MCF 10A (cell line): ENCODE data around the gene GRIN2C. TPM values are rescaled to one million over a fixed set of nuclear protein-coding genes. Genes with fewer than 3 reads are reported as not detected.

Experiments used
- BruUV-seq: library from RNA; stranded (reverse); fragments of 400-500 nt; replicated peaks from 2 replicates; lab custom pipeline; 2021; lab: Mats Ljungman, UMichigan
- CTCF ChIA-PET: fragments of 300-600 bp; sonication (Branson Sonifier 250); formaldehyde crosslinking; extraction: SDS; loops from one replicate; lab custom pipeline; 2021; ENCODE audit warnings: antibody characterized with exemption, inconsistent platforms; lab: Yijun Ruan, JAX
- POLR2A ChIA-PET: fragments of 300-600, 350-650 bp; sonication (Branson Sonifier 250); formaldehyde crosslinking; extraction: SDS; loops from one replicate; lab custom pipeline; 2020; ENCODE audit warnings: antibody characterized with exemption, inconsistent platforms; lab: Yijun Ruan, JAX
- DNase-seq: peaks from one replicate; pipeline ENCODE4 v3.0.0-alpha.2; 2018; ENCODE audit not compliant: unreplicated experiment
- H3K27ac Mint-ChIP-seq: one replicate; pipeline ENCODE4 v1.8.0; 2022; ENCODE audit warnings: mild to moderate bottlenecking, low read depth, mixed read lengths; ENCODE audit not compliant: unreplicated experiment
- H3K27me3 Mint-ChIP-seq: one replicate; pipeline ENCODE4 v1.8.0; 2022; ENCODE audit warnings: mixed read lengths; ENCODE audit not compliant: insufficient read depth, unreplicated experiment
- H3K36me3 Mint-ChIP-seq: one replicate; pipeline ENCODE4 v1.8.0; 2022; ENCODE audit warnings: mild to moderate bottlenecking, moderate library complexity, mixed read lengths; ENCODE audit not compliant: insufficient read depth, unreplicated experiment
- H3K4me1 Mint-ChIP-seq: one replicate; pipeline ENCODE4 v1.8.0; 2022; ENCODE audit warnings: mixed read lengths; ENCODE audit not compliant: insufficient read depth, unreplicated experiment
- H3K4me3 Mint-ChIP-seq: one replicate; pipeline ENCODE4 v1.8.0; 2022; ENCODE audit warnings: mild to moderate bottlenecking, moderate library complexity, mixed read lengths; ENCODE audit not compliant: unreplicated experiment
- H3K9me3 Mint-ChIP-seq: one replicate; pipeline ENCODE4 v1.8.0; 2022; ENCODE audit warnings: mixed read lengths; ENCODE audit not compliant: unreplicated experiment
- CTCF ChIP-seq: fragments of 200-600 bp; IDR thresholded peaks from one replicate; pipeline ENCODE4 v1.8.0; 2022; ENCODE audit warnings: antibody characterized with exemption, mild to moderate bottlenecking; ENCODE audit not compliant: unreplicated experiment
- intact Hi-C: fragments of 100-400 bp; cut with micrococcal nuclease; formaldehyde crosslinking; loops from 2 replicates; pipeline ENCODE4 v1.14.1; 2022
- total RNA-seq: library from RNA; stranded (reverse); gene quantifications from 2 replicates; pipeline ENCODE4 v1.2.3, GENCODE V29; 2022

GRIN2C gene
- total RNA-seq, 1 experiment from 2014 or later = 0.28 TPM

- H3K27ac Mint-ChIP-seq = no peak overlapping the region
- CTCF ChIA-PET = interaction anchor here (0.5 to 0.6 kb wide), 2 partner anchors 72 to 79 kb away, joined by 3 read pairs; no protein-coding TSS in a partner anchor
- TF ChIP-seq CTCF = no peak
- peaks cover 8% of the 10 kb centered on the region for H3K27me3 Mint-ChIP-seq
- POLR2A ChIA-PET = no interaction called here
- no peaks in the 10 kb centered on the region for H3K36me3 Mint-ChIP-seq
- BruUV-seq = no TSS peak
- no peaks in the 10 kb centered on the region for H3K4me1 Mint-ChIP-seq
- intact Hi-C loops = no loop called here
- no peaks in the 10 kb centered on the region for H3K9me3 Mint-ChIP-seq
- DNase-seq = no peak
- H3K4me3 Mint-ChIP-seq = no peak overlapping the region
These were observed 41.9 kb upstream of the GRIN2C start for GRCh38 chr17:74901353-74902135.

GRCh38 chr17:74900208-74900607, 40.5 kb upstream of the GRIN2C start:
- Mint-ChIP-seq H3K27ac (no peak overlapping the region), H3K9me3 (no peaks in the 10 kb centered on the region), H3K4me1 (no peaks in the 10 kb centered on the region), H3K27me3 (peaks cover 21% of the 10 kb centered on the region), H3K36me3 (no peaks in the 10 kb centered on the region), H3K4me3 (no peak overlapping the region)
- no peak for DNase-seq
- no TSS peak for BruUV-seq
- ChIA-PET CTCF (no interaction called here), POLR2A (no interaction called here)
- intact Hi-C loops = no loop called here
- TF ChIP-seq CTCF = no peak

GRCh38 chr17:74898376-74898946, 38.8 kb upstream of the GRIN2C start:
- no peak overlapping the region for H3K4me3 Mint-ChIP-seq
- no TSS peak for BruUV-seq
- ChIA-PET POLR2A (no interaction called here), CTCF (interaction anchor here (0.8 kb wide), 1 partner anchor 30 kb away, joined by 3 read pairs; no protein-coding TSS in a partner anchor)
- DNase-seq = no peak
- no peak for TF ChIP-seq CTCF
- no peaks in the 10 kb centered on the region for H3K4me1 Mint-ChIP-seq
- intact Hi-C loops = no loop called here
- no peaks in the 10 kb centered on the region for H3K36me3 Mint-ChIP-seq
- H3K27ac Mint-ChIP-seq = no peak overlapping the region
- peaks cover 38% of the 10 kb centered on the region for H3K27me3 Mint-ChIP-seq
- H3K9me3 Mint-ChIP-seq = no peaks in the 10 kb centered on the region

GRCh38 chr17:74893936-74894671, 34.4 kb upstream of the GRIN2C start:
- H3K36me3 Mint-ChIP-seq = no peaks in the 10 kb centered on the region

More at GRCh38 chr17:74893936-74894671, 34.4 kb upstream of the GRIN2C start:
- intact Hi-C loops = no loop called here
- no peaks in the 10 kb centered on the region for H3K9me3 Mint-ChIP-seq
- no peak overlapping the region for H3K4me3 Mint-ChIP-seq
- H3K27ac Mint-ChIP-seq = no peak overlapping the region
- BruUV-seq = no TSS peak
- DNase-seq = no peak
- H3K27me3 Mint-ChIP-seq = peaks cover 53% of the 10 kb centered on the region
- CTCF ChIA-PET = interaction anchor here (1.0 kb wide), 1 partner anchor 28 kb away, joined by 3 read pairs; no protein-coding TSS in a partner anchor
- POLR2A ChIA-PET = interaction anchor here (0.9 kb wide), 1 partner anchor 21 kb away, joined by 3 read pairs; the partner anchor contains the start of gene FDXR
- TF ChIP-seq CTCF = no peak
- no peaks in the 10 kb centered on the region for H3K4me1 Mint-ChIP-seq
